ENCODE measurements around the gene ZBTB43. TPM values are rescaled to one million over a fixed set of nuclear protein-coding genes. Genes with fewer than 3 reads are reported as not detected.
A peak's percentile ranks its signal among the peaks of the same experiment; 100 is the strongest.

The ZBTB43 gene
- total RNA-seq, 1 donor from 2014 or later: 17.7 TPM

GRCh38 chr9:126859111-126859510, 54.3 kb downstream of the ZBTB43 start:
- H3K27ac Mint-ChIP-seq (ENCODE audit: unreplicated experiment): no peak overlapping the region
- no peak for TF ChIP-seq CTCF (IDR thresholded peaks at IDR 0.05)
- no peak overlapping the region for H3K4me3 Mint-ChIP-seq (ENCODE audit: unreplicated experiment)
- no peaks in the 10 kb centered on the region for H3K36me3 Mint-ChIP-seq (ENCODE audit: low read depth)
- H3K4me1 Mint-ChIP-seq (ENCODE audit: low read depth): peaks cover 33% of the 10 kb centered on the region
- no peaks in the 10 kb centered on the region for H3K9me3 Mint-ChIP-seq (ENCODE audit: low read depth)
- H3K27me3 Mint-ChIP-seq (ENCODE audit: low read depth): no peaks in the 10 kb centered on the region
- no peak for DNase-seq (ENCODE audit: low spot score)

- H3K36me3 Mint-ChIP-seq (ENCODE audit: low read depth): peaks cover 3% of the 10 kb centered on the region
- peak; percentile 100 for TF ChIP-seq CTCF (IDR thresholded peaks at IDR 0.05)
- no peaks in the 10 kb centered on the region for H3K9me3 Mint-ChIP-seq (ENCODE audit: low read depth)
- peaks cover 27% of the 10 kb centered on the region for H3K4me1 Mint-ChIP-seq (ENCODE audit: low read depth)
- no peak for DNase-seq (ENCODE audit: low spot score)
- peak within 1 kb of the TSS; percentile 83 for H3K27ac Mint-ChIP-seq (ENCODE audit: unreplicated experiment)
- no peaks in the 10 kb centered on the region for H3K27me3 Mint-ChIP-seq (ENCODE audit: low read depth)
- peak within 1 kb of the TSS; percentile 72 for H3K4me3 Mint-ChIP-seq (ENCODE audit: unreplicated experiment)
Observed at GRCh38 chr9:126860077-126860756, 55.4 kb downstream of the ZBTB43 start, which contains the start of gene ZBTB34. ZBTB34 (plus strand) TSS chr9:126860639; CDS start chr9:126879400, 18,761 bp downstream.

- Mint-ChIP-seq H3K27ac (ENCODE audit: unreplicated experiment) (peak overlapping the region; percentile 83), H3K4me1 (ENCODE audit: low read depth) (peaks cover 28% of the 10 kb centered on the region), H3K27me3 (ENCODE audit: low read depth) (no peaks in the 10 kb centered on the region), H3K36me3 (ENCODE audit: low read depth) (peaks cover 5% of the 10 kb centered on the region), H3K4me3 (ENCODE audit: unreplicated experiment) (peak overlapping the region; percentile 72), H3K9me3 (ENCODE audit: low read depth) (no peaks in the 10 kb centered on the region)
- peak; percentile 12 for TF ChIP-seq CTCF (IDR thresholded peaks at IDR 0.05)
- DNase-seq (ENCODE audit: low spot score): no peak
Observed at GRCh38 chr9:126860757-126861466, 56.1 kb downstream of the ZBTB43 start.

- TF ChIP-seq CTCF (IDR thresholded peaks at IDR 0.05): no peak
- H3K36me3 Mint-ChIP-seq (ENCODE audit: low read depth): peaks cover 9% of the 10 kb centered on the region
- peak overlapping the region; percentile 83 for H3K27ac Mint-ChIP-seq (ENCODE audit: unreplicated experiment)
- H3K9me3 Mint-ChIP-seq (ENCODE audit: low read depth): no peaks in the 10 kb centered on the region
- H3K4me3 Mint-ChIP-seq (ENCODE audit: unreplicated experiment): peak overlapping the region; percentile 72
- peaks cover 36% of the 10 kb centered on the region for H3K4me1 Mint-ChIP-seq (ENCODE audit: low read depth)
- H3K27me3 Mint-ChIP-seq (ENCODE audit: low read depth): no peaks in the 10 kb centered on the region
- no peak for DNase-seq (ENCODE audit: low spot score)
Observed at GRCh38 chr9:126861707-126862103, 56.9 kb downstream of the ZBTB43 start.

GRCh38 chr9:126862104-126862761, 57.4 kb downstream of the ZBTB43 start:
- TF ChIP-seq CTCF (IDR thresholded peaks at IDR 0.05): no peak
- H3K36me3 Mint-ChIP-seq (ENCODE audit: low read depth): peaks cover 9% of the 10 kb centered on the region
- DNase-seq (ENCODE audit: low spot score): no peak
- H3K9me3 Mint-ChIP-seq (ENCODE audit: low read depth): no peaks in the 10 kb centered on the region
- H3K27me3 Mint-ChIP-seq (ENCODE audit: low read depth): no peaks in the 10 kb centered on the region
- peaks cover 37% of the 10 kb centered on the region for H3K4me1 Mint-ChIP-seq (ENCODE audit: low read depth)
- peak overlapping the region; percentile 72 for H3K4me3 Mint-ChIP-seq (ENCODE audit: unreplicated experiment)
- peak overlapping the region; percentile 83 for H3K27ac Mint-ChIP-seq (ENCODE audit: unreplicated experiment)
